SK-N-SH (cell line): ENCODE data around the gene DPM2. TPM values are rescaled to one million over a fixed set of nuclear protein-coding genes. Genes with fewer than 3 reads are reported as not detected.

Experiments used
- CTCF ChIA-PET: fragments of 300-600, 350-600 bp; formaldehyde crosslinking; extraction: SDS; loops from one replicate; lab custom pipeline; 2021; lab: Yijun Ruan, JAX
- POLR2A ChIA-PET: fragments of 350-600 bp; sonication (Branson Sonifier 250); formaldehyde crosslinking; extraction: SDS; loops from one replicate; lab custom pipeline; 2020; ENCODE audit warnings: antibody characterized with exemption, inconsistent platforms; lab: Yijun Ruan, JAX
- DNase-seq: peaks from one replicate; pipeline ENCODE4 v3.0.0; 2012
- H2AFZ ChIP-seq: fragments of 200-600 bp; sonication (generic); 2 replicates; pipeline ENCODE4 v1.8.1; 2016; ENCODE audit warnings: antibody characterized with exemption, mild to moderate bottlenecking, low read depth
- H3F3A ChIP-seq: fragments of 200-600 bp; sonication (generic); replicated peaks from 2 replicates; pipeline ENCODE3; 2016; ENCODE audit warnings: antibody characterized with exemption, mild to moderate bottlenecking; ENCODE audit not compliant: insufficient read depth
- H3K27ac ChIP-seq, 2 experiments: fragments of 200-500 bp in 1 of 2; fragments of 200-600 bp in 1 of 2; sonication (Bioruptor generic) in 1 of 2; sonication (generic), shearing (Covaris generic) in 1 of 2; 2 replicates each; pipeline versions ENCODE4 v1.5.1 to v1.6.1; 2014 to 2016; ENCODE audit warnings: low read depth in 2 of 2, inconsistent platforms in 1 of 2, low read length in 1 of 2, mild to moderate bottlenecking in 1 of 2, mixed read lengths in 1 of 2
- H3K27me3 ChIP-seq: fragments of 200-600 bp; sonication (generic), shearing (Covaris generic); 2 replicates; pipeline ENCODE4 v1.6.1; 2016; ENCODE audit warnings: mixed run types; ENCODE audit not compliant: insufficient read depth
- H3K36me3 ChIP-seq, 2 experiments: fragments of 200-500 bp in 1 of 2; fragments of 200-600 bp in 1 of 2; sonication (Bioruptor generic) in 1 of 2; sonication (generic) in 1 of 2; replicated peaks in 1 of 2; 2 replicates each; pipeline versions ENCODE3 to v1.5.1; 2014 to 2016; ENCODE audit warnings: low read length in 1 of 2, mild to moderate bottlenecking in 1 of 2; ENCODE audit not compliant: insufficient read depth in 2 of 2, control insufficient read depth in 1 of 2
- H3K4me1 ChIP-seq, 2 experiments: fragments of 200-500 bp in 1 of 2; fragments of 200-600 bp in 1 of 2; sonication (Bioruptor generic) in 1 of 2; sonication (generic), shearing (Covaris generic) in 1 of 2; 2 replicates each; pipeline versions ENCODE4 v1.5.1 to v1.6.1; 2014 to 2016; ENCODE audit warnings: low read depth in 1 of 2, low read length in 1 of 2, mixed run types in 1 of 2; ENCODE audit not compliant: insufficient read depth in 2 of 2, control insufficient read depth in 1 of 2
- H3K4me2 ChIP-seq: fragments of 200-600 bp; sonication (generic), shearing (Covaris generic); 2 replicates; pipeline ENCODE4 v1.6.1; 2017; ENCODE audit warnings: mixed run types
- H3K4me3 ChIP-seq, 2 experiments: fragments of 200-500 bp in 1 of 2; fragments of 200-600 bp in 1 of 2; sonication (Bioruptor generic) in 1 of 2; sonication (generic), shearing (Covaris generic) in 1 of 2; 2 replicates each; pipeline versions ENCODE4 v1.5.1 to v1.8.1; 2014 to 2016; ENCODE audit warnings: low read depth in 2 of 2, inconsistent platforms in 1 of 2, low read length in 1 of 2, mild to moderate bottlenecking in 1 of 2, mixed read lengths in 1 of 2, moderate library complexity in 1 of 2
- H3K79me2 ChIP-seq: fragments of 200-600 bp; sonication (generic); 2 replicates; pipeline ENCODE4 v1.8.1; 2017; ENCODE audit warnings: mild to moderate bottlenecking; ENCODE audit not compliant: insufficient read depth
- H3K9ac ChIP-seq: fragments of 200-600 bp; sonication (generic); 2 replicates; pipeline ENCODE4 v1.6.1; 2017; ENCODE audit warnings: mixed run types
- H3K9me2 ChIP-seq: fragments of 200-600 bp; sonication (generic); 2 replicates; pipeline ENCODE4 v1.6.1; 2017; ENCODE audit warnings: mixed run types
- H3K9me3 ChIP-seq: fragments of 200-600 bp; sonication (generic); 2 replicates; pipeline ENCODE4 v1.6.1; 2017; ENCODE audit warnings: mixed run types, mild to moderate bottlenecking, moderate library complexity
- H4K20me1 ChIP-seq: fragments of 200-600 bp; sonication (generic); 2 replicates; pipeline ENCODE4 v1.6.1; 2017; ENCODE audit warnings: mild to moderate bottlenecking, mixed run types; ENCODE audit not compliant: insufficient read depth
- CHD2 ChIP-seq: fragments of 150-350 bp; IDR thresholded peaks from 2 replicates; pipeline ENCODE4 v1.6.1; 2018; ENCODE audit warnings: low read length; ENCODE audit not compliant: partially characterized antibody
- ELF1 ChIP-seq: IDR thresholded peaks from 2 replicates; pipeline ENCODE4 v1.4.0; 2012
- EZH2phosphoT487 ChIP-seq: fragments of 200-600 bp; sonication (generic); IDR thresholded peaks from 2 replicates; pipeline ENCODE4 v1.6.1; 2017; ENCODE audit warnings: low read depth, mixed run types, mild to moderate bottlenecking, antibody characterized with exemption, moderate library complexity, borderline replicate concordance
- FOSL2 ChIP-seq: IDR thresholded peaks from 2 replicates; pipeline ENCODE4 v1.4.0; 2012; ENCODE audit warnings: low read depth, mild to moderate bottlenecking, moderate library complexity, borderline replicate concordance
- FOXJ3 ChIP-seq: sonication (generic); formaldehyde crosslinking; IDR thresholded peaks from 2 replicates; pipeline ENCODE4 v1.5.1; 2020; ENCODE audit warnings: mild to moderate bottlenecking, missing genetic modification reagents
- GATA2 ChIP-seq: sonication (generic); formaldehyde crosslinking; IDR thresholded peaks from 2 replicates; pipeline ENCODE4 v1.5.0; 2020; ENCODE audit warnings: mild to moderate bottlenecking, missing genetic modification reagents
- JUND ChIP-seq: IDR thresholded peaks from 2 replicates; pipeline ENCODE4 v1.4.0; 2012
- MXI1 ChIP-seq: IDR thresholded peaks from 2 replicates; pipeline ENCODE4 v1.6.1; 2012; ENCODE audit warnings: mild to moderate bottlenecking, low read depth, low read length, improper control_type of control experiment
- NRF1 ChIP-seq: IDR thresholded peaks from 2 replicates; pipeline ENCODE4 v1.6.1; 2012; ENCODE audit warnings: low read depth, mild to moderate bottlenecking, low read length
- RAD21 ChIP-seq: IDR thresholded peaks from 2 replicates; pipeline ENCODE4 v1.6.1; 2012; ENCODE audit warnings: mild to moderate bottlenecking, low read length
- RCOR1 ChIP-seq: fragments of 150-350 bp; IDR thresholded peaks from 2 replicates; pipeline ENCODE4 v1.6.1; 2017; ENCODE audit warnings: antibody characterized with exemption, low read length
- RFX5 ChIP-seq: IDR thresholded peaks from 2 replicates; pipeline ENCODE4 v1.6.1; 2012; ENCODE audit warnings: mild to moderate bottlenecking, improper control_type of control experiment, low read length
- SMC3 ChIP-seq: IDR thresholded peaks from 2 replicates; pipeline ENCODE4 v1.6.1; 2012; ENCODE audit warnings: low read depth, low read length, improper control_type of control experiment
- USF2 ChIP-seq: fragments of 150-350 bp; IDR thresholded peaks from 2 replicates; pipeline ENCODE4 v1.6.1; 2017; ENCODE audit warnings: antibody characterized with exemption, low read length, low read depth, borderline replicate concordance
- WGBS: methylation state at CpG from one replicate; pipeline ENCODE4 v1.1.6; 2017; ENCODE audit warnings: low lambda C conversion rate; 5-methylcytosine and 5-hydroxymethylcytosine counted together
- polyA plus RNA-seq, 3 experiments: library from polyadenylated mRNA; depleted of rRNA; stranded (reverse); fragments of >200 nt; gene quantifications; 2 replicates each; pipeline ENCODE4 v1.2.3, GENCODE V29; 2012
- TF ChIP-seq, protein P1 (sequence below): fragments of 200-600 bp; sonication (generic); IDR thresholded peaks from 2 replicates; pipeline ENCODE4 v1.6.1; 2017; ENCODE audit warnings: antibody characterized with exemption, mild to moderate bottlenecking, moderate library complexity

The DPM2 gene
- polyA plus RNA-seq, 1 of the 3 experiments (the other 2 are of a cell fraction) = 106 TPM

DNA sequence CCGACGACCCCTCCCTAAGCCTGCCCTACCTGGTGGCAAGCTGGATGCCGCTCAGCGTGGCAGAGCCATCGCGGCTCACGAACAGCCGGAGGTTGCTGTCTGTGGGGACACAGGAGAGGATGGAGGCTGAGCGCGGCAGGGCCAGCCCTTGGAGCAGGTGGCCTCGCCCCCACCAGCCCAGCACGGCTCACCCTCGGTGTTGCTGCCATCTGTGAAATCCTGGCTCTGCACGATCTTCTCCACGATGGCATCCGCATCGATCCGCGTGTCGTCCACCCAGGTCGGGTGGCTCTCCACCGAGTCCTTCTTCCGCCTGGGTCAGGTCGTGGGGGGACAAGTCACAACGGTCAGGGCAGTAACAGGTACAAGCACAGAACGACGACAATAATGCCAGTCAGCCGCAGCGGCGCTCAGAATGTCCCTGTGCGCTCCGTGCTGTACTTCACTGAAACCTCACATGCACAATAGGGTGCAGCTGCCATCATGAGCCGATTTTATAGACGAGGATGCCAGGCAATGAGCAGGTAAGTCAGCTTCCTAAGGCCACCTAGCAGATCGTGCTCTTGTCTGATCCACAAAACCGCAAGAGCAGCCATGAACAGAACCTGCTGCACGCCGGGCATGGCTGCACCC is 7.0 kb upstream of the DPM2 start:
- POLR2A ChIA-PET = no interaction called here
- no peak for TF ChIP-seq EZH2phosphoT487
- no peak for TF ChIP-seq FOSL2
- TF ChIP-seq RFX5 = no peak
- TF ChIP-seq JUND = no peak
- no peak for TF ChIP-seq MXI1
- no peak for TF ChIP-seq GATA2 (CRISPR knock-in tag)
- no peak for TF ChIP-seq SMC3
- no peak for TF ChIP-seq FOXJ3 (CRISPR knock-in tag)

DNA sequence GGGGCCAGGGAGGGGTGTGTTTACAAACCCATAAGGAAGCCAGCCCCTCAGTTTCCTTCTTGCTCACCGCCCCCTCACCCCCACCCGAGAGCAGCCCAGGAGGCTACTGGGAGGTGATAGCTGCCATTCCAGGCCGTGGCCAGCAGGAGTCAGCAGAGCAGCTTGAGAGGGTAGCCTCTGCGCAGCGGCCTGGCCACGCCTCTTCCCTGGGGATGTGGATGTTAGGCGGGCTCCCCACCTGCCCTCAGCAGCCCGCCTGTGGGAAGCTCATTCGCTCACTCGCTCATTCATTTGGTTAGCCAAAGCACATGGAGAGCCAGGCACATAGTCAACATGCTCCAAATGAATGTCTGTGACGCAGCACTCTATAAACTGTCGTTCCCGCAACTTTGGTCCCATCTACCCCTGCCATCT is 6.1 kb upstream of the DPM2 start:
- Histone ChIP-seq H3K36me3 (peaks cover 4 to 52% of the 10 kb centered on the region in 2 experiments), H3K27ac (peak overlapping the region in 1 of 2 experiments; percentile 62; a peak in 1 of 4 replicates), H3K9me3 (no peaks in the 10 kb centered on the region), H3K9me2 (no peaks in the 10 kb centered on the region), H3K4me1 (peaks cover 0 to 50% of the 10 kb centered on the region in 2 experiments; a peak in 1 of 4 replicates), H2AFZ (no peak overlapping the region), H3K79me2 (no peaks in the 10 kb centered on the region; the same call in 1 of the 2 replicates), H3K4me2 (no peak overlapping the region), H3K27me3 (no peaks in the 10 kb centered on the region), H3K9ac (no peak overlapping the region), H3F3A (peaks cover 3% of the 10 kb centered on the region), H4K20me1 (peaks cover 7% of the 10 kb centered on the region; the same call in 1 of the 2 replicates), H3K4me3 (peak overlapping the region in 1 of 2 experiments; percentile 16; a peak in 1 of 4 replicates)
- 75% methylated on average over 4 of the region's 13 CpGs for WGBS
- CTCF ChIA-PET = interaction anchor here (0.6 to 10.3 kb wide), 50 partner anchors 10 to 208 kb away, joined by 3 to 219 read pairs (median 5); partner anchors contain the start of genes EEIG1, NAIF1, PIP5KL1 and PTGES2
- DNase-seq = peak; percentile 92
- POLR2A ChIA-PET = interaction anchor here (0.8 to 1.3 kb wide), 2 partner anchors 12 to 38 kb away, joined by 3 read pairs; no protein-coding TSS in a partner anchor
- peak; percentile 40 for TF ChIP-seq CHD2
- TF ChIP-seq ELF1 = no peak
- peak; percentile 93 for TF ChIP-seq SMC3
- TF ChIP-seq RCOR1 = peak; percentile 48; the same call in 1 of the 2 replicates
- peak; percentile 45 for TF ChIP-seq NRF1
- TF ChIP-seq USF2 = no peak
- TF ChIP-seq RAD21 = peak; percentile 91
- TF ChIP-seq, protein P1, sequence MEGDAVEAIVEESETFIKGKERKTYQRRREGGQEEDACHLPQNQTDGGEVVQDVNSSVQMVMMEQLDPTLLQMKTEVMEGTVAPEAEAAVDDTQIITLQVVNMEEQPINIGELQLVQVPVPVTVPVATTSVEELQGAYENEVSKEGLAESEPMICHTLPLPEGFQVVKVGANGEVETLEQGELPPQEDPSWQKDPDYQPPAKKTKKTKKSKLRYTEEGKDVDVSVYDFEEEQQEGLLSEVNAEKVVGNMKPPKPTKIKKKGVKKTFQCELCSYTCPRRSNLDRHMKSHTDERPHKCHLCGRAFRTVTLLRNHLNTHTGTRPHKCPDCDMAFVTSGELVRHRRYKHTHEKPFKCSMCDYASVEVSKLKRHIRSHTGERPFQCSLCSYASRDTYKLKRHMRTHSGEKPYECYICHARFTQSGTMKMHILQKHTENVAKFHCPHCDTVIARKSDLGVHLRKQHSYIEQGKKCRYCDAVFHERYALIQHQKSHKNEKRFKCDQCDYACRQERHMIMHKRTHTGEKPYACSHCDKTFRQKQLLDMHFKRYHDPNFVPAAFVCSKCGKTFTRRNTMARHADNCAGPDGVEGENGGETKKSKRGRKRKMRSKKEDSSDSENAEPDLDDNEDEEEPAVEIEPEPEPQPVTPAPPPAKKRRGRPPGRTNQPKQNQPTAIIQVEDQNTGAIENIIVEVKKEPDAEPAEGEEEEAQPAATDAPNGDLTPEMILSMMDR = peak; percentile 90

More for the DNA sequence above, 7.0 kb upstream of the DPM2 start:
- Histone ChIP-seq H3K27me3 (no peaks in the 10 kb centered on the region), H3F3A (peaks cover 3% of the 10 kb centered on the region), H3K36me3 (peaks cover 4 to 52% of the 10 kb centered on the region in 2 experiments), H3K9me3 (no peaks in the 10 kb centered on the region), H3K4me1 (peaks cover 0 to 57% of the 10 kb centered on the region in 2 experiments; a peak in 1 of 4 replicates), H3K9ac (no peak overlapping the region), H3K4me2 (no peak overlapping the region), H3K79me2 (no peaks in the 10 kb centered on the region; the same call in 1 of the 2 replicates), H3K4me3 (no peak overlapping the region), H3K9me2 (no peaks in the 10 kb centered on the region), H4K20me1 (peaks cover 7% of the 10 kb centered on the region; the same call in 1 of the 2 replicates), H3K27ac (peak overlapping the region in 1 of 2 experiments; percentile 62; a peak in 1 of 4 replicates), H2AFZ (no peak overlapping the region)
- 94% methylated on average over 28 of the region's 38 CpGs for WGBS
- DNase-seq = no peak
- CTCF ChIA-PET = interaction anchor here (0.9 to 10.3 kb wide), 26 partner anchors 10 to 179 kb away, joined by 3 to 219 read pairs (median 12); partner anchors contain the start of genes EEIG1, NAIF1, PIP5KL1 and SLC25A25
